Breast epithelium (tissue), 4 donors: ENCODE results near the gene CCSAP. TPM values are rescaled to one million over a fixed set of nuclear protein-coding genes. Genes with fewer than 3 reads are reported as not detected.
"Not testable (repeated sequence)": the region's sequence is repeated elsewhere in the genome, so short reads cannot be mapped to it uniquely, and the experiment has no call there.

Experiments used
- DNase-seq, 2 donors: peaks; one replicate each; pipeline ENCODE4 v3.0.0-alpha.2; 2019; ENCODE audit warnings: low spot score in 2 of 2
- H3K27ac ChIP-seq, 2 donors: fragments of 200-600 bp; sonication (generic) in 1 of 2; one replicate each; pipeline ENCODE4 v1.5.1; 2016 to 2019; ENCODE audit warnings: mild to moderate bottlenecking in 1 of 2
- H3K27me3 ChIP-seq, 2 donors: fragments of 200-600 bp; sonication (generic) in 1 of 2; one replicate each; pipeline versions ENCODE4 v1.5.1 to v1.6.0; 2017 to 2019; ENCODE audit warnings: control low read depth in 1 of 2, mild to moderate bottlenecking in 1 of 2
- H3K36me3 ChIP-seq: fragments of 200-600 bp; one replicate; pipeline ENCODE4 v1.5.1; 2019
- H3K4me1 ChIP-seq, 2 donors: fragments of 200-600 bp; sonication (generic); one replicate each; pipeline ENCODE4 v1.5.1; 2016 to 2019; ENCODE audit warnings: control low read depth in 1 of 2
- H3K4me3 ChIP-seq, 3 donors: fragments of 200-600 bp; sonication (generic); 1 replicate in 2 of 3; 2 replicates in 1 of 3; pipeline ENCODE4 v1.5.1; 2016 to 2019; ENCODE audit warnings: mild to moderate bottlenecking in 3 of 3, moderate library complexity in 2 of 3
- H3K9me3 ChIP-seq, 2 donors: fragments of 200-600 bp; sonication (generic) in 1 of 2; one replicate each; pipeline ENCODE4 v1.5.1; 2016 to 2019; ENCODE audit warnings: control low read depth in 1 of 2
- CTCF ChIP-seq, 3 donors: fragments of 450-650 bp; IDR thresholded peaks; one replicate each; pipeline ENCODE4 v1.5.1; 2016 to 2017; ENCODE audit warnings: antibody characterized with exemption in 3 of 3, mild to moderate bottlenecking in 3 of 3, moderate library complexity in 3 of 3
- POLR2A ChIP-seq: fragments of 450-650 bp; IDR thresholded peaks from one replicate; pipeline ENCODE4 v1.6.1; 2016; ENCODE audit warnings: antibody characterized with exemption, mild to moderate bottlenecking, moderate library complexity
- POLR2AphosphoS5 ChIP-seq, 3 donors: sonication (generic); formaldehyde crosslinking; IDR thresholded peaks; one replicate each; pipeline ENCODE4 v1.6.1; 2017; ENCODE audit warnings: antibody characterized with exemption in 3 of 3
- intact Hi-C: fragments of 100-400 bp; cut with DNase I; formaldehyde crosslinking; loops from one replicate; pipeline ENCODE4 v1.15.1; 2023; ENCODE audit warnings: low total_unique reads
- total RNA-seq, 3 donors: library from RNA; depleted of rRNA; stranded (reverse); fragments of >200 nt; gene quantifications; one replicate each; pipeline ENCODE4 v1.1.0, GENCODE V29; 2016

CCSAP gene
- total RNA-seq, 3 donors from 2014 or later: 6.9 to 13.5 (median 7.8) TPM

DNA sequence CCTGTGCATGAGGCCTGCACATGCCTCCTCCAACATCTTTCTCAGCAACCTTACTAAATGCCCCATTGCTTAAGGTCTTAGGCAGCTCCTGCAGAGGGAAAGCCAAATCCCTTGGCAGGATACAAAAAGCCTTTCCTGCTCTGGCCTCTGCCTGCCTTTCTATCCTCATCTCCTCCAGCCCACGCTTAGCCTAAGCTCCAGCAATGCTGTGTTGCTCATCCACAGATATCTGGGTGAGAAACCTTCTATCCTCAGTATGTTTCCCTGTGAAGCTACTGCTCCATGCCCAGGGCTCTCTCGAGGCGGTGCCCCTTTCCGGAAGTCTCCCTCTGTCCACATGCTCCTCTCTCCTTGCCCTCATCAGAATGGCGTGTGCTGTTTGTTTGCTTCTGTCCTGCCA lies 37.0 kb upstream of the CCSAP start:
- Histone ChIP-seq H3K4me1 (no peaks in the 10 kb centered on the region), H3K27ac (no peak overlapping the region), H3K36me3 (no peaks in the 10 kb centered on the region), H3K4me3 (no peak overlapping the region), H3K9me3 (no peaks in the 10 kb centered on the region), H3K27me3 (no peaks in the 10 kb centered on the region)
- no peak for DNase-seq
- no peak for TF ChIP-seq POLR2AphosphoS5 (IDR thresholded peaks at IDR 0.05)
- no peak for TF ChIP-seq CTCF (IDR thresholded peaks at IDR 0.05)
- TF ChIP-seq POLR2A: no peak
- intact Hi-C loops: no loop called here

GRCh38 chr1:229378586-229379367 lies 35.9 kb upstream of the CCSAP start:
- Histone ChIP-seq H3K4me3 (no peak overlapping the region), H3K27ac (no peak overlapping the region), H3K27me3 (no peaks in the 10 kb centered on the region), H3K36me3 (no peaks in the 10 kb centered on the region), H3K4me1 (no peaks in the 10 kb centered on the region), H3K9me3 (no peaks in the 10 kb centered on the region)
- DNase-seq: no peak
- intact Hi-C loops: no loop called here
- TF ChIP-seq POLR2A (no peak), CTCF (IDR thresholded peaks at IDR 0.05) (no peak), POLR2AphosphoS5 (IDR thresholded peaks at IDR 0.05) (no peak)

GRCh38 chr1:229378035-229378434 lies 35.2 kb upstream of the CCSAP start:
- H3K36me3 ChIP-seq, H3K27me3 ChIP-seq, intact Hi-C loops, H3K4me3 ChIP-seq, DNase-seq, H3K4me1 ChIP-seq, H3K9me3 ChIP-seq, H3K27ac ChIP-seq: not testable (repeated sequence)

GRCh38 chr1:229377429-229377828 lies 34.6 kb upstream of the CCSAP start:
- intact Hi-C loops: no loop called here
- no peak overlapping the region for H3K4me3 ChIP-seq
- DNase-seq: no peak
- TF ChIP-seq POLR2A (no peak), CTCF (IDR thresholded peaks at IDR 0.05) (no peak), POLR2AphosphoS5 (IDR thresholded peaks at IDR 0.05) (no peak)
- H3K27me3 ChIP-seq: no peaks in the 10 kb centered on the region
- no peaks in the 10 kb centered on the region for H3K4me1 ChIP-seq
- H3K36me3 ChIP-seq: no peaks in the 10 kb centered on the region
- no peaks in the 10 kb centered on the region for H3K9me3 ChIP-seq
- no peak overlapping the region for H3K27ac ChIP-seq

DNA sequence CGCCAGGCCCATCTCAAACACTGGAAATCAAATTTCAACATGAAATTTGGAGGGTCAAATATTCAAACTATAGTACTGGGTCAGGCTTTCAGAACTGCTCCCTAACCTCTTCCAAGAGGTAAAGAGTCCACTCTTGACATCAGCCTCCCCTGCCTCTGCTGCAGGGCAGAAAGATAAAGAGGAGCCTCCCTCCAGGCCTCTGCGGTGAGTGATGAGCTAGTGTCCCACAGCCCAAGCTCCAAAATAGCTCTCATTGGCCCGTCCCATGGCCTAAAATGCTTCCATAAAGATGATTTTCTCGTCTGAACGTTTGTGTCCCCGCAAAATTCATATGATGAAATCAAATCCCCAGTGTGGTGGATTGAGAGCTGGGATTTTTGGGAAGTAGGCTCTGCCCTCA lies 33.7 kb upstream of the CCSAP start:
- intact Hi-C loops: no loop called here
- H3K9me3 ChIP-seq: no peaks in the 10 kb centered on the region
- no peak overlapping the region for H3K27ac ChIP-seq
- no peaks in the 10 kb centered on the region for H3K4me1 ChIP-seq
- TF ChIP-seq CTCF (IDR thresholded peaks at IDR 0.05): no peak
- no peak for TF ChIP-seq POLR2AphosphoS5 (IDR thresholded peaks at IDR 0.05)
- TF ChIP-seq POLR2A: no peak
- H3K4me3 ChIP-seq: no peak overlapping the region
- DNase-seq: no peak
- no peaks in the 10 kb centered on the region for H3K27me3 ChIP-seq
- H3K36me3 ChIP-seq: no peaks in the 10 kb centered on the region

- H3K27ac ChIP-seq: no peak overlapping the region
- H3K27me3 ChIP-seq: no peaks in the 10 kb centered on the region
- H3K9me3 ChIP-seq: no peaks in the 10 kb centered on the region
- no peaks in the 10 kb centered on the region for H3K4me1 ChIP-seq
- TF ChIP-seq POLR2A: no peak
- no peak for TF ChIP-seq CTCF (IDR thresholded peaks at IDR 0.05)
- TF ChIP-seq POLR2AphosphoS5 (IDR thresholded peaks at IDR 0.05): no peak
- H3K4me3 ChIP-seq: no peak overlapping the region
- no peaks in the 10 kb centered on the region for H3K36me3 ChIP-seq
- no peak for DNase-seq
- intact Hi-C loops: no loop called here
Observed at GRCh38 chr1:229374485-229374884, 31.6 kb upstream of the CCSAP start.
